B cell (primary cell): ENCODE measurements around the gene RGP1. TPM values are rescaled to one million over a fixed set of nuclear protein-coding genes. Genes with fewer than 3 reads are reported as not detected.
A peak's percentile ranks its signal among the peaks of the same experiment; 100 is the strongest.

Source experiments
- ATAC-seq: fragments of 200-7000 bp; cut with Tn5 transposase; one replicate; pipeline ENCODE4 v1.10.0; 2021; ENCODE audit warnings: low read depth, mild to moderate bottlenecking, moderate number of reproducible peaks, moderate library complexity
- CTCF ChIA-PET: fragments of 350-600 bp; sonication (Branson Sonifier 250); formaldehyde crosslinking; loops from one replicate; lab custom pipeline; 2021; ENCODE audit warnings: antibody characterized with exemption, inconsistent platforms; lab: Charles Lee
- POLR2A ChIA-PET: fragments of 350-600 bp; sonication (Branson Sonifier 250); formaldehyde crosslinking; loops from one replicate; lab custom pipeline; 2021; ENCODE audit warnings: antibody characterized with exemption; lab: Charles Lee
- DNase-seq: peaks from one replicate; pipeline ENCODE4 v3.0.0; 2013
- H2AFZ ChIP-seq: 2 replicates; pipeline ENCODE4 v1.6.1; 2012; ENCODE audit warnings: mild to moderate bottlenecking, low read depth, low read length; ENCODE audit not compliant: insufficient read depth, poor library complexity, severe bottlenecking
- H3K27ac ChIP-seq, 2 donors: 1 replicate in 1 of 2; 2 replicates in 1 of 2; pipeline ENCODE4 v1.5.1; 2012 to 2013; ENCODE audit warnings: low read length in 2 of 2, mild to moderate bottlenecking in 2 of 2, moderate library complexity in 1 of 2
- H3K27me3 ChIP-seq, 4 experiments: fragments of 200-600 bp in 1 of 4; sonication (generic) in 1 of 4; replicated peaks in 1 of 4; 1 replicate in 2 of 4; 2 replicates in 2 of 4; pipeline versions ENCODE4 v1.6.1 to v1.7.0; 2013 to 2016; ENCODE audit warnings: low read length in 3 of 4, mild to moderate bottlenecking in 2 of 4, mixed read lengths in 1 of 4, moderate library complexity in 1 of 4; ENCODE audit not compliant: insufficient read depth in 4 of 4, control insufficient read depth in 3 of 4; ENCODE audit errors: control extremely low read depth in 1 of 4
- H3K36me3 ChIP-seq, 2 experiments: replicated peaks in 1 of 2; 1 replicate in 1 of 2; 2 replicates in 1 of 2; pipeline versions ENCODE4 v1.6.1 to v1.7.1; 2013; ENCODE audit warnings: low read length in 1 of 2; ENCODE audit not compliant: insufficient read depth in 2 of 2, control insufficient read depth in 1 of 2; ENCODE audit errors: control extremely low read depth in 1 of 2, extremely low read depth in 1 of 2
- H3K4me1 ChIP-seq, 2 donors: fragments of 200-600 bp in 1 of 2; sonication (generic) in 1 of 2; 1 replicate in 1 of 2; 2 replicates in 1 of 2; pipeline versions ENCODE4 v1.5.1 to v1.6.1; 2013 to 2017; ENCODE audit warnings: low read length in 2 of 2; ENCODE audit not compliant: control insufficient read depth in 2 of 2, insufficient read depth in 2 of 2
- H3K4me2 ChIP-seq: replicated peaks from 2 replicates; pipeline ENCODE3; 2012; ENCODE audit warnings: mild to moderate bottlenecking, low read depth, low read length; ENCODE audit not compliant: poor library complexity, severe bottlenecking
- H3K4me3 ChIP-seq, 5 experiments: fragments of 200-600 bp in 1 of 5; sonication (generic) in 1 of 5; 1 replicate in 3 of 5; 2 replicates in 2 of 5; pipeline versions ENCODE4 v1.5.1 to v1.7.0; 2011 to 2016; ENCODE audit warnings: low read length in 4 of 5, mild to moderate bottlenecking in 4 of 5, low read depth in 2 of 5, control low read depth in 1 of 5, moderate library complexity in 1 of 5; ENCODE audit not compliant: insufficient read depth in 1 of 5; ENCODE audit errors: control extremely low read depth in 1 of 5, extremely low read depth in 1 of 5
- H3K79me2 ChIP-seq: fragments of 200-600 bp; sonication (generic); one replicate; pipeline ENCODE4 v1.6.0; 2016; ENCODE audit warnings: low read length; ENCODE audit not compliant: control insufficient read depth, insufficient read depth
- H3K9ac ChIP-seq: fragments of 200-600 bp; sonication (generic); 2 replicates; pipeline ENCODE4 v1.6.1; 2017; ENCODE audit warnings: mild to moderate bottlenecking, low read length, moderate library complexity
- H3K9me3 ChIP-seq, 3 donors: one replicate each; pipeline versions ENCODE4 v1.6.1 to v1.7.1; 2013; ENCODE audit warnings: low read length in 2 of 3; ENCODE audit not compliant: control insufficient read depth in 2 of 3, insufficient read depth in 1 of 3; ENCODE audit errors: control extremely low read depth in 1 of 3
- H4K20me1 ChIP-seq: 2 replicates; pipeline ENCODE4 v1.6.0; 2012; ENCODE audit warnings: mild to moderate bottlenecking, low read length; ENCODE audit not compliant: insufficient read depth, control insufficient read depth, poor library complexity, severe bottlenecking
- H3K27ac Mint-ChIP-seq: one replicate; pipeline ENCODE4 v1.8.0; 2021; ENCODE audit warnings: mixed read lengths
- H3K27me3 Mint-ChIP-seq: one replicate; pipeline ENCODE4 v1.8.0; 2021; ENCODE audit warnings: mixed read lengths
- H3K4me1 Mint-ChIP-seq: one replicate; pipeline ENCODE4 v1.8.0; 2021; ENCODE audit warnings: mixed read lengths
- H3K4me3 Mint-ChIP-seq: one replicate; pipeline ENCODE4 v1.8.0; 2021; ENCODE audit warnings: mixed read lengths
- H3K9me3 Mint-ChIP-seq: one replicate; pipeline ENCODE4 v1.8.0; 2022; ENCODE audit warnings: mixed read lengths; ENCODE audit not compliant: insufficient read depth
- CTCF ChIP-seq: fragments of 200-600 bp; IDR thresholded peaks from one replicate; pipeline ENCODE4 v1.8.0; 2022; ENCODE audit warnings: antibody characterized with exemption, mild to moderate bottlenecking
- EZH2 ChIP-seq: IDR thresholded peaks from 2 replicates; pipeline ENCODE4 v1.6.1; 2012; ENCODE audit warnings: borderline replicate concordance, low read depth, mild to moderate bottlenecking, moderate library complexity, low read length; ENCODE audit not compliant: insufficient read depth, poor library complexity, severe bottlenecking
- WGBS: methylation state at CpG from one replicate; pipeline ENCODE4 v1.1.5; 2013; ENCODE audit warnings: missing lambda C conversion rate; ENCODE audit not compliant: insufficient coverage; 5-methylcytosine and 5-hydroxymethylcytosine counted together
- intact Hi-C: fragments of 100-400 bp; cut with micrococcal nuclease; formaldehyde crosslinking; loops from one replicate; pipeline ENCODE4 v1.10.0; 2022
- polyA plus RNA-seq: library from polyadenylated mRNA; depleted of rRNA; stranded (reverse); fragments of >200 nt; gene quantifications from 2 replicates; pipeline ENCODE4 v1.2.3, GENCODE V29; 2012
- total RNA-seq, 2 donors: library from RNA; stranded (reverse); fragments of 120-200 nt in 1 of 2; gene quantifications; 1 replicate in 1 of 2; 2 replicates in 1 of 2; pipeline versions ENCODE4 v1.2.3 to v1.2.4, GENCODE V29; 2013 to 2022

Gene RGP1
- total and polyA plus RNA-seq, 2 donors (not counting 1 experiment from before 2014, with no cell fraction given): 17.6 to 42.3 TPM

DNA sequence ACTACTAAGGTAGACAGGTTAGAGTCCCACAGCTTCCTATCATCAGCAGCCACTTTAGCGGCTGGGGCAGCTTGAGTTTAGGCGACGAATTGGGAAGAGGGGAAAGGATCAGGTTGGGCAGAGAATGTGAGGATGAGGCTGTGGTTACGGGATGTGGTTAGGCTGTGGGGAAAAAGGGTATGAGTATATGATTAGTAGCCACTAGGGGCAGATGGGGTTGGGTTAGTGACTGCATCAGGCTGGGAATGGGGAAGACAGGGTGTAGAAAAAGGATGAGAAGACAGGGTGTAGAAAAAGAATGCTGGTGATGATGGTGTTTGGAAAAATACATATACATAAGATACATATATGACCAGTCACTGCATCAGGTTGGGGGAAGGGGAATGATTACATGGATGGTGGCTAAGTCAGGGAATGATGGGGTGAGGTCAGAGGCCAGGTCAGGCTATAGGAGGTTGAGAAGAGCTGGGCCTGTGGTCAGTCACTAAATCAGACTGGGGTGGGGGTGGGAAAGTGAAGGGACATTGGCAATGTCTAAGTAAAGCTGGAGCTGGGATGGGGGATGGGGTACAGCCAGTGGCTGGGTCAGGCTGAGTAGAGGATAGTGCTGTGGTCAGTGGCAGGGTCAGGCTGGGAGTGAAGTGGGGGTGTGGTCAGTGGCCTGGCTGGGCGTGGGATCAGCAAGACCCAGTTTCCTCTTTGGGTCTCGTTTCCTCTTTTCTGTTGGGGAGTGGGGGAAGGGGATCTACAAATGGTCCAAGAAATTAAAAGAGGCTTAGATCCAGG lies 19.2 kb upstream of the RGP1 start:
- ChIA-PET CTCF (interaction anchor here (0.6 to 9.7 kb wide), 20 partner anchors 10 to 153 kb away, joined by 3 to 142 read pairs (median 8); partner anchors contain the start of genes CCDC107, GBA2, HINT2 and RGP1), POLR2A (interaction anchor here (0.5 to 4.4 kb wide), 2 partner anchors 11 to 116 kb away, joined by 3 to 21 read pairs; no protein-coding TSS in a partner anchor)
- DNase-seq (peak; percentile 55), ATAC-seq (no peak)
- no peaks in the 10 kb centered on the region for H3K27me3 ChIP-seq
- intact Hi-C loops: loop anchor here (5.0 to 10.0 kb wide), 5 partner anchors 462 to 1913 kb away; partner anchors contain the start of genes CLTA, DNAI1, FAM219A and FANCG
- H4K20me1 ChIP-seq: peaks cover 52% of the 10 kb centered on the region
- Mint-ChIP-seq H3K27ac (no peak overlapping the region), H3K4me1 (peaks cover 13% of the 10 kb centered on the region), H3K4me3 (no peak overlapping the region), H3K9me3 (no peaks in the 10 kb centered on the region), H3K27me3 (no peaks in the 10 kb centered on the region)
- H3K4me1 ChIP-seq: peaks cover 63 to 67% of the 10 kb centered on the region in 2 donors
- H3K36me3 ChIP-seq: peaks cover under 1 to 37% of the 10 kb centered on the region in 2 experiments
- TF ChIP-seq CTCF: peak; percentile 53
- TF ChIP-seq EZH2: no peak
- H3K79me2 ChIP-seq: peaks cover 80% of the 10 kb centered on the region
- H2AFZ ChIP-seq: peak overlapping the region; percentile 25
- no peaks in the 10 kb centered on the region for H3K9me3 ChIP-seq
- WGBS: 11% methylated on average over 6 of the region's 6 CpGs
- peak overlapping the region; percentile 16 to 86 (median 52) for H3K4me3 ChIP-seq
- H3K9ac ChIP-seq: peak overlapping the region; percentile 84
- H3K4me2 ChIP-seq: peak overlapping the region; percentile 89
- H3K27ac ChIP-seq: peak overlapping the region in 1 of 2 donors; percentile 92
